Neural progenitor cell (in vitro differentiated cells): Measurements from ENCODE around the gene CXCR2. TPM values are rescaled to one million over a fixed set of nuclear protein-coding genes. Genes with fewer than 3 reads are reported as not detected.

Experiments used
- DNase-seq: peaks from one replicate; pipeline ENCODE4 v3.0.0-alpha.2; 2016; ENCODE audit warnings: low spot score
- H2AFZ ChIP-seq: fragments of 200-600 bp; sonication (generic); replicated peaks from 2 replicates; pipeline ENCODE4 v1.6.1; 2016; ENCODE audit warnings: antibody characterized with exemption
- H3F3A ChIP-seq: fragments of 200-600 bp; sonication (generic); 2 replicates; pipeline ENCODE4 v1.6.1; 2016; ENCODE audit warnings: antibody characterized with exemption, low read depth
- H3K27ac ChIP-seq: fragments of 200-600 bp; sonication (generic); 2 replicates; pipeline ENCODE4 v1.5.1; 2016; ENCODE audit warnings: mild to moderate bottlenecking
- H3K27me3 ChIP-seq: fragments of 200-600 bp; sonication (generic); 2 replicates; pipeline ENCODE4 v1.6.1; 2016; ENCODE audit warnings: mild to moderate bottlenecking, moderate library complexity
- H3K36me3 ChIP-seq: fragments of 200-600 bp; sonication (generic); 2 replicates; pipeline ENCODE4 v1.5.1; 2016
- H3K4me1 ChIP-seq: fragments of 200-600 bp; sonication (generic); 2 replicates; pipeline ENCODE4 v1.6.1; 2016; ENCODE audit warnings: mixed run types
- H3K4me2 ChIP-seq: fragments of 200-600 bp; sonication (generic); 2 replicates; pipeline ENCODE4 v1.6.1; 2016
- H3K4me3 ChIP-seq: fragments of 200-600 bp; sonication (generic); 2 replicates; pipeline ENCODE4 v1.5.1; 2016
- H3K79me2 ChIP-seq: fragments of 200-600 bp; sonication (generic); 2 replicates; pipeline ENCODE4 v1.6.1; 2016; ENCODE audit warnings: low read depth
- H3K9ac ChIP-seq: fragments of 200-600 bp; sonication (generic); 2 replicates; pipeline ENCODE4 v1.6.1; 2016
- H3K9me3 ChIP-seq: fragments of 200-600 bp; sonication (generic); 2 replicates; pipeline ENCODE4 v1.5.1; 2016; ENCODE audit warnings: low read depth
- H4K20me1 ChIP-seq: fragments of 200-600 bp; sonication (generic); 2 replicates; pipeline ENCODE4 v1.6.1; 2016; ENCODE audit warnings: low read depth
- H3K27ac Mint-ChIP-seq: 3 replicates; pipeline ENCODE4 v1.8.0; 2021; ENCODE audit warnings: mixed read lengths
- H3K27me3 Mint-ChIP-seq: 2 replicates; pipeline ENCODE4 v1.8.0; 2022; ENCODE audit warnings: low read depth, mild to moderate bottlenecking, inconsistent platforms, moderate library complexity, mixed read lengths; ENCODE audit not compliant: insufficient read depth
- H3K36me3 Mint-ChIP-seq: 3 replicates; pipeline ENCODE4 v1.8.0; 2021; ENCODE audit warnings: mixed read lengths
- H3K4me1 Mint-ChIP-seq: 3 replicates; pipeline ENCODE4 v1.8.0; 2021; ENCODE audit warnings: mixed read lengths
- H3K4me3 Mint-ChIP-seq: 3 replicates; pipeline ENCODE4 v1.8.0; 2021; ENCODE audit warnings: mild to moderate bottlenecking, moderate library complexity, mixed read lengths
- H3K9me3 Mint-ChIP-seq: 3 replicates; pipeline ENCODE4 v1.8.0; 2020; ENCODE audit warnings: mixed read lengths
- EZH2 ChIP-seq: fragments of 200-600 bp; sonication (generic); IDR thresholded peaks from 2 replicates; pipeline ENCODE4 v1.6.1; 2017; ENCODE audit warnings: antibody characterized with exemption, mild to moderate bottlenecking, moderate library complexity
- EZH2phosphoT487 ChIP-seq: fragments of 200-600 bp; sonication (generic); IDR thresholded peaks from 2 replicates; pipeline ENCODE4 v1.6.1; 2017; ENCODE audit warnings: antibody characterized with exemption
- total RNA-seq: library from RNA; depleted of rRNA; stranded (reverse); fragments of >200 nt; gene quantifications from 2 replicates; pipeline ENCODE4 v1.2.3, GENCODE V29; 2015; ENCODE audit warnings: low replicate concordance
- TF ChIP-seq, protein P1 (sequence below): fragments of 200-600 bp; sonication (generic); IDR thresholded peaks from 2 replicates; pipeline ENCODE4 v1.5.1; 2017; ENCODE audit warnings: antibody characterized with exemption, mild to moderate bottlenecking

CXCR2 gene
- total RNA-seq, 1 donor from 2014 or later: not detected

DNA sequence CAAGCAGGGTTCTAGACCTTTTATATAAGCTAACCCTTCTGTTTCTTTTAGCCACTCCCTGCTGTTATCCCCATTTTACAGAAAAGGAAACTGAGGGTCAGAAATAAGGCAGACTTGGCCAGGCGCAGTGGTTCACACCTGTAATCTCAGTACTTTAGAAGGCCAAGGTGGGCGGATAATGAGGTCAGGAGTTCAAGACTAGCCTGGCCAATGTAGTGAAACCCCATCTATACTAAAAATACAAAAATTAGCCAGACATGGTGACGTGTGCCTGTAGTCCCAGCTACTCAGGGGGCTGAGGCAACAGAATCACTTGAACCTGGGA, 42.5 kb upstream of the CXCR2 start:
- Histone ChIP-seq H3K36me3 (no peaks in the 10 kb centered on the region), H3K4me3 (no peak overlapping the region), H4K20me1 (no peaks in the 10 kb centered on the region), H3K4me2 (no peak overlapping the region), H3K4me1 (no peaks in the 10 kb centered on the region), H3K9me3 (peaks cover 3% of the 10 kb centered on the region), H3K27me3 (no peaks in the 10 kb centered on the region), H2AFZ (no peak overlapping the region), H3K27ac (no peak overlapping the region), H3K9ac (no peak overlapping the region), H3K79me2 (no peaks in the 10 kb centered on the region), H3F3A (no peaks in the 10 kb centered on the region)
- H3K27ac Mint-ChIP-seq: no peak overlapping the region
- peaks cover 12% of the 10 kb centered on the region for H3K27me3 Mint-ChIP-seq
- peaks cover 16% of the 10 kb centered on the region for H3K9me3 Mint-ChIP-seq
- no peak for DNase-seq
- no peak overlapping the region for H3K4me3 Mint-ChIP-seq
- TF ChIP-seq EZH2phosphoT487 (no peak), EZH2 (no peak)
- TF ChIP-seq, protein P1, sequence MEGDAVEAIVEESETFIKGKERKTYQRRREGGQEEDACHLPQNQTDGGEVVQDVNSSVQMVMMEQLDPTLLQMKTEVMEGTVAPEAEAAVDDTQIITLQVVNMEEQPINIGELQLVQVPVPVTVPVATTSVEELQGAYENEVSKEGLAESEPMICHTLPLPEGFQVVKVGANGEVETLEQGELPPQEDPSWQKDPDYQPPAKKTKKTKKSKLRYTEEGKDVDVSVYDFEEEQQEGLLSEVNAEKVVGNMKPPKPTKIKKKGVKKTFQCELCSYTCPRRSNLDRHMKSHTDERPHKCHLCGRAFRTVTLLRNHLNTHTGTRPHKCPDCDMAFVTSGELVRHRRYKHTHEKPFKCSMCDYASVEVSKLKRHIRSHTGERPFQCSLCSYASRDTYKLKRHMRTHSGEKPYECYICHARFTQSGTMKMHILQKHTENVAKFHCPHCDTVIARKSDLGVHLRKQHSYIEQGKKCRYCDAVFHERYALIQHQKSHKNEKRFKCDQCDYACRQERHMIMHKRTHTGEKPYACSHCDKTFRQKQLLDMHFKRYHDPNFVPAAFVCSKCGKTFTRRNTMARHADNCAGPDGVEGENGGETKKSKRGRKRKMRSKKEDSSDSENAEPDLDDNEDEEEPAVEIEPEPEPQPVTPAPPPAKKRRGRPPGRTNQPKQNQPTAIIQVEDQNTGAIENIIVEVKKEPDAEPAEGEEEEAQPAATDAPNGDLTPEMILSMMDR: no peak
- no peaks in the 10 kb centered on the region for H3K4me1 Mint-ChIP-seq
- H3K36me3 Mint-ChIP-seq: no peaks in the 10 kb centered on the region

DNA sequence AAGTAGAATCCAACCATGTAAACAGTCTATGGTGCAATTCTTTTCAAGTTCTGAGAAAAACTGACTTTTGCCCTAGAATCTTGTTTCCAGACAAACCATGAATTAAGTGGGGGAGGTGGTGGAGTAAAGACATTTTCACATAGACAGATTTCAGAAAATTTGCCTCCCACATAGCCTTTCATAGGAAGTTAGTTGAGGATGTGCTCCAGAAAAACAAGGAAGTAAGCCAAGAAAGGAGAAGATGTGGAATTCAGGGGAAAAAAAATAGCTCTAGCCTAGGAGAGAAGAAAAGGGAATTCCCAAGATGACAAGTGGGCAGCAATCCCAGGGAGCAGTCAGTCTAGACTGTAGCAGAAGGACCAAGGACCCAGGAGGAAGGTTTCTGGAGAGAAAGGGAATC, 39.4 kb upstream of the CXCR2 start:
- Mint-ChIP-seq H3K4me3 (no peak overlapping the region), H3K27ac (no peak overlapping the region), H3K36me3 (no peaks in the 10 kb centered on the region), H3K27me3 (peaks cover 15% of the 10 kb centered on the region), H3K9me3 (peaks cover 16% of the 10 kb centered on the region), H3K4me1 (no peaks in the 10 kb centered on the region)
- Histone ChIP-seq H3K4me1 (no peaks in the 10 kb centered on the region), H3K27me3 (no peaks in the 10 kb centered on the region), H3F3A (no peaks in the 10 kb centered on the region), H3K4me2 (no peak overlapping the region), H3K79me2 (no peaks in the 10 kb centered on the region), H3K27ac (no peak overlapping the region), H3K9ac (no peak overlapping the region), H3K4me3 (no peak overlapping the region), H2AFZ (no peak overlapping the region), H3K36me3 (no peaks in the 10 kb centered on the region), H3K9me3 (peaks cover 3% of the 10 kb centered on the region), H4K20me1 (no peaks in the 10 kb centered on the region)
- DNase-seq: no peak
- TF ChIP-seq EZH2phosphoT487 (no peak), EZH2 (no peak)
- TF ChIP-seq, protein P1: no peak

DNA sequence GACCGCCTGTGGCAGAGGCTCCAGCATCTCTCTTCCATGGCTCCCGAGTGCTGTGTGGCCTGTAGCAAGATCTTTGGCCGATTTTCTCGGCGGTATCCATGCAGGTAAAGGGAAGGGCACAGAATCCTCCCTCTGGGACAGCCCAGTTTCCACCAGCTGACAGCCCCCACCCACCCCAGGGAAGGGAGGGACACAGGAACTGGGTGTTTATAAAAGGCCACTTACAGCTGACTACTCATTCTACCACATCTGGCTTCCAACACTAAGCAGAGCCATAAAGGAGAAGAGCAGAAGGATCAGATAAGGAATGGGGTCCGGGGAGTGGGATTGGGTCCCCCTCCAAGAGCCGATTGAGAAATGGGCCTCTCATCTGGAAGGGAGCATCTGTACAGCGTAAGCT, 36.6 kb upstream of the CXCR2 start:
- no peak overlapping the region for H3K9ac ChIP-seq
- H3K36me3 ChIP-seq: no peaks in the 10 kb centered on the region
- no peaks in the 10 kb centered on the region for H3K79me2 ChIP-seq
- H3K4me2 ChIP-seq: no peak overlapping the region
- peaks cover 3% of the 10 kb centered on the region for H3K9me3 ChIP-seq
- Mint-ChIP-seq H3K4me3 (no peak overlapping the region), H3K27me3 (peaks cover 16% of the 10 kb centered on the region), H3K36me3 (no peaks in the 10 kb centered on the region), H3K4me1 (no peaks in the 10 kb centered on the region), H3K27ac (no peak overlapping the region), H3K9me3 (peaks cover 16% of the 10 kb centered on the region)
- H3K4me3 ChIP-seq: no peak overlapping the region
- H3K27ac ChIP-seq: no peak overlapping the region
- no peak for TF ChIP-seq EZH2phosphoT487
- TF ChIP-seq, protein P1: no peak
- no peak for TF ChIP-seq EZH2
- DNase-seq: no peak
- no peaks in the 10 kb centered on the region for H3K4me1 ChIP-seq
- no peak overlapping the region for H2AFZ ChIP-seq
- H4K20me1 ChIP-seq: no peaks in the 10 kb centered on the region
- H3F3A ChIP-seq: no peaks in the 10 kb centered on the region
- no peaks in the 10 kb centered on the region for H3K27me3 ChIP-seq

DNA sequence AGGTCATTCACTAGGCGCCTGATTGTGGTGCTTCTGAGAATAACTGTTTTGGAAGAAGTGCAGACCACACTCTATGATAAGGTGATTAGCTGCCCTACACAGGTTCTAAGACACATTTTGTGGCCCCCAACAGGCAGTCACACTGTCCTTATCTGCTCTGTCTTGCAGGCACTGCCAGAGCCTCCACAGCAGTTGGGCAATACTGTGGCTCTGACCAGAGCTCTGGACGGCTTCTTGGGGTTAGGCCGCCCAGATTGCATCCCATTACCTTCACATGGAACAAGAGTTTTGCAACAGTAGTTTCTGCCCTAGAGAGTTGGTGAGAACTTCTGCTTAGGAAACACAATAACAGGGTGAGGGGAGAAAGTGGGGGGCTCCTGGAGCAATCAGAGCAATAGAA, 34.1 kb upstream of the CXCR2 start:
- Histone ChIP-seq H3K79me2 (no peaks in the 10 kb centered on the region), H2AFZ (no peak overlapping the region), H3K4me1 (no peaks in the 10 kb centered on the region), H3K9ac (no peak overlapping the region), H3K4me2 (no peak overlapping the region), H3K36me3 (no peaks in the 10 kb centered on the region), H3F3A (no peaks in the 10 kb centered on the region), H3K4me3 (no peak overlapping the region), H3K27ac (no peak overlapping the region), H4K20me1 (no peaks in the 10 kb centered on the region), H3K9me3 (no peaks in the 10 kb centered on the region), H3K27me3 (no peaks in the 10 kb centered on the region)
- Mint-ChIP-seq H3K4me1 (no peaks in the 10 kb centered on the region), H3K9me3 (no peaks in the 10 kb centered on the region), H3K4me3 (no peak overlapping the region), H3K27ac (no peak overlapping the region), H3K36me3 (no peaks in the 10 kb centered on the region), H3K27me3 (peaks cover 12% of the 10 kb centered on the region)
- DNase-seq: no peak
- TF ChIP-seq, protein P1: no peak
- TF ChIP-seq EZH2: no peak
- no peak for TF ChIP-seq EZH2phosphoT487
